Progenitor cell of endocrine pancreas (in vitro differentiated cells): Measurements from ENCODE around the gene CHRNB1. TPM values are rescaled to one million over a fixed set of nuclear protein-coding genes. Genes with fewer than 3 reads are reported as not detected.

Experiments used
- DNase-seq: peaks from one replicate; pipeline ENCODE4 v3.0.0; 2021; ENCODE audit warnings: low spot score; ENCODE audit not compliant: unreplicated experiment
- H3K27ac Mint-ChIP-seq: 2 replicates; pipeline ENCODE4 v1.8.0; 2021; ENCODE audit warnings: mild to moderate bottlenecking, moderate library complexity, mixed read lengths
- H3K27me3 Mint-ChIP-seq: 2 replicates; pipeline ENCODE4 v1.8.0; 2021; ENCODE audit warnings: mixed read lengths
- H3K36me3 Mint-ChIP-seq: 2 replicates; pipeline ENCODE4 v1.8.0; 2022; ENCODE audit warnings: mixed read lengths; ENCODE audit not compliant: insufficient read depth
- H3K4me1 Mint-ChIP-seq: 2 replicates; pipeline ENCODE4 v1.8.0; 2021; ENCODE audit warnings: low read depth, mixed read lengths
- H3K4me3 Mint-ChIP-seq: 2 replicates; pipeline ENCODE4 v1.8.0; 2021; ENCODE audit warnings: low read depth, mild to moderate bottlenecking, moderate library complexity, mixed read lengths
- H3K9me3 Mint-ChIP-seq: 2 replicates; pipeline ENCODE4 v1.8.0; 2021; ENCODE audit warnings: low read depth, mixed read lengths
- CTCF ChIP-seq: fragments of 200-600 bp; sonication (generic); IDR thresholded peaks from one replicate; pipeline ENCODE4 v1.5.0; 2021; ENCODE audit warnings: antibody characterized with exemption, mild to moderate bottlenecking; ENCODE audit not compliant: unreplicated experiment
- total RNA-seq: library from RNA; stranded (reverse); gene quantifications from 2 replicates; pipeline ENCODE4 v1.2.1, GENCODE V29; 2021

CHRNB1 gene
- total RNA-seq, 1 donor from 2014 or later: 17.2 TPM

GRCh38 chr17:7416323-7416722 lies 28.5 kb upstream of the CHRNB1 start:
- no peak overlapping the region for H3K4me3 Mint-ChIP-seq
- no peaks in the 10 kb centered on the region for H3K27me3 Mint-ChIP-seq
- TF ChIP-seq CTCF: no peak
- no peak for DNase-seq
- H3K9me3 Mint-ChIP-seq: no peaks in the 10 kb centered on the region
- H3K4me1 Mint-ChIP-seq: peaks cover 9% of the 10 kb centered on the region
- H3K36me3 Mint-ChIP-seq: peaks cover 1% of the 10 kb centered on the region
- no peak overlapping the region for H3K27ac Mint-ChIP-seq

GRCh38 chr17:7417056-7417655 lies 27.7 kb upstream of the CHRNB1 start:
- Mint-ChIP-seq H3K27ac (no peak overlapping the region), H3K4me3 (no peak overlapping the region), H3K27me3 (no peaks in the 10 kb centered on the region), H3K36me3 (peaks cover under 1% of the 10 kb centered on the region), H3K9me3 (no peaks in the 10 kb centered on the region), H3K4me1 (peaks cover 9% of the 10 kb centered on the region)
- DNase-seq: no peak
- no peak for TF ChIP-seq CTCF

GRCh38 chr17:7418472-7419152 lies 26.2 kb upstream of the CHRNB1 start:
- Mint-ChIP-seq H3K9me3 (no peaks in the 10 kb centered on the region), H3K4me3 (no peak overlapping the region), H3K27ac (no peak overlapping the region), H3K4me1 (peaks cover 7% of the 10 kb centered on the region), H3K27me3 (no peaks in the 10 kb centered on the region), H3K36me3 (no peaks in the 10 kb centered on the region)
- no peak for TF ChIP-seq CTCF
- no peak for DNase-seq

- no peak for TF ChIP-seq CTCF
- Mint-ChIP-seq H3K9me3 (no peaks in the 10 kb centered on the region), H3K4me1 (peaks cover 7% of the 10 kb centered on the region), H3K4me3 (no peak within 1 kb of the TSS), H3K27ac (peak within 1 kb of the TSS; percentile 88), H3K27me3 (no peaks in the 10 kb centered on the region), H3K36me3 (no peaks in the 10 kb centered on the region)
- no peak for DNase-seq
These were observed 24.8 kb upstream of the CHRNB1 start, which contains the start of gene SPEM1 for GRCh38 chr17:7419819-7420610. TSS of gene SPEM1 (plus strand) at chr17:7420324. CDS start at chr17:7420385, 61 bp downstream.

DNA sequence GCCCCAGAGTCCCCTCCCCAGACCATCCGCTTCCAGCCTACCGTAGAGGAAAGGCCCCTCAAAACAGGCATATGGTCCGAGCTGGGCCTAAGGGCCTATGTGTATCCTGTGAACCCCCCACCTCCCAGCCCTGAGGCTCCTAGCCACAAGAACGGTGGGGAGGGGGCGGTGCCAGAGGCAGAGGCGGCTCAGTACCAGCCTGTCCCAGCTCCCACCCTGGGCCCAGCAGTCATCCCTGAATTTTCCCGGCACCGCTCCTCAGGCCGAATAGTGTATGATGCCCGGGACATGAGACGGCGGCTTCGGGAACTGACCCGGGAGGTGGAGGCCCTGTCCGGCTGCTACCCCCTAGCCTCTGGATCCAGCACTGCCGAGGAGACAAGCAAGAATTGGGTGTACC lies 23.7 kb upstream of the CHRNB1 start:
- Mint-ChIP-seq H3K9me3 (no peaks in the 10 kb centered on the region), H3K4me3 (no peak overlapping the region)

More for the DNA sequence above, 23.7 kb upstream of the CHRNB1 start:
- H3K27ac Mint-ChIP-seq: no peak overlapping the region
- H3K4me1 Mint-ChIP-seq: peaks cover 7% of the 10 kb centered on the region
- TF ChIP-seq CTCF: no peak
- no peaks in the 10 kb centered on the region for H3K27me3 Mint-ChIP-seq
- no peaks in the 10 kb centered on the region for H3K36me3 Mint-ChIP-seq
- DNase-seq: no peak
